Fibroblast of the aortic adventitia (primary cell): ENCODE data around the gene SLC41A3. TPM values are rescaled to one million over a fixed set of nuclear protein-coding genes. Genes with fewer than 3 reads are reported as not detected.

Experiments
- DNase-seq: peaks from one replicate; pipeline ENCODE4 v3.0.0-alpha.2; 2010; ENCODE audit warnings: low read depth
- H3K4me3 ChIP-seq: 2 replicates; pipeline ENCODE4 v1.5.1; 2011; ENCODE audit warnings: low read depth, mild to moderate bottlenecking, control low read depth, low read length, moderate library complexity
- CTCF ChIP-seq: IDR thresholded peaks from 2 replicates; pipeline ENCODE4 v1.5.1; 2011; ENCODE audit warnings: mild to moderate bottlenecking, low read length, control low read depth, inconsistent platforms; ENCODE audit not compliant: insufficient read depth
- total RNA-seq: library from RNA; depleted of rRNA; stranded (reverse); fragments of >200 nt; gene quantifications from 2 replicates; pipeline ENCODE4 v1.2.3, GENCODE V29; 2012; ENCODE audit warnings: low replicate concordance

The SLC41A3 gene
- total RNA-seq, 1 donor: 40.0 TPM

- TF ChIP-seq CTCF: no peak
- H3K4me3 ChIP-seq: no peak overlapping the region
- no peak for DNase-seq
Measured at GRCh38 chr3:126023390-126023789, 60.5 kb downstream of the SLC41A3 start.

- no peak overlapping the region for H3K4me3 ChIP-seq
- TF ChIP-seq CTCF: no peak
- no peak for DNase-seq
Measured at GRCh38 chr3:126022741-126023359, 61.1 kb downstream of the SLC41A3 start.

- DNase-seq: no peak
- no peak for TF ChIP-seq CTCF
- H3K4me3 ChIP-seq: no peak overlapping the region
Measured at GRCh38 chr3:126021702-126022101, 62.2 kb downstream of the SLC41A3 start.

GRCh38 chr3:126021224-126021623, 62.7 kb downstream of the SLC41A3 start:
- no peak for TF ChIP-seq CTCF
- no peak overlapping the region for H3K4me3 ChIP-seq
- no peak for DNase-seq

- no peak for TF ChIP-seq CTCF
- DNase-seq: no peak
- H3K4me3 ChIP-seq: no peak overlapping the region
Measured at GRCh38 chr3:126019683-126020082, 64.2 kb downstream of the SLC41A3 start.

- DNase-seq: no peak
- TF ChIP-seq CTCF: no peak
- H3K4me3 ChIP-seq: no peak overlapping the region
Measured at GRCh38 chr3:126018995-126019394, 64.9 kb downstream of the SLC41A3 start.

GRCh38 chr3:126018545-126018944, 65.4 kb downstream of the SLC41A3 start:
- DNase-seq: no peak
- no peak overlapping the region for H3K4me3 ChIP-seq
- TF ChIP-seq CTCF: no peak
